SJSA1 (cell line): ENCODE measurements around the gene PAMR1. TPM values are rescaled to one million over a fixed set of nuclear protein-coding genes. Genes with fewer than 3 reads are reported as not detected.

ENCODE experiments used
- DNase-seq, 2 experiments: peaks; one replicate each; pipeline ENCODE4 v3.0.0-alpha.2; 2015 to 2020; ENCODE audit warnings: low spot score in 2 of 2, low read depth in 1 of 2
- H3K27ac ChIP-seq: fragments of 250-450 bp; sonication (Bioruptor Pico); 2 replicates; pipeline ENCODE4 v1.5.1; 2020; ENCODE audit warnings: mild to moderate bottlenecking, moderate library complexity
- H3K27me3 ChIP-seq: fragments of 250-450 bp; sonication (Bioruptor Pico); replicated peaks from 2 replicates; pipeline ENCODE4 v1.5.1; 2020; ENCODE audit warnings: mild to moderate bottlenecking, moderate library complexity
- H3K36me3 ChIP-seq: fragments of 250-450 bp; sonication (Bioruptor Pico); 2 replicates; pipeline ENCODE4 v1.5.1; 2020; ENCODE audit warnings: mild to moderate bottlenecking
- H3K4me1 ChIP-seq: fragments of 250-450 bp; sonication (Bioruptor Pico); replicated peaks from 2 replicates; pipeline ENCODE4 v1.6.1; 2021; ENCODE audit warnings: mild to moderate bottlenecking
- H3K4me3 ChIP-seq: fragments of 250-450 bp; sonication (Bioruptor Pico); 2 replicates; pipeline ENCODE4 v1.5.1; 2020; ENCODE audit warnings: mild to moderate bottlenecking
- H3K9me3 ChIP-seq: fragments of 250-450 bp; sonication (Bioruptor Pico); replicated peaks from 2 replicates; pipeline ENCODE4 v1.5.1; 2020; ENCODE audit warnings: mild to moderate bottlenecking
- total RNA-seq: library from RNA; depleted of rRNA; stranded (reverse); fragments of >200 nt; shearing (Covaris generic); gene quantifications from 2 replicates; pipeline ENCODE4 v1.2.3, GENCODE V29; 2014

Gene PAMR1
- total RNA-seq, 1 experiment from 2014 or later = 57.6 TPM

DNA sequence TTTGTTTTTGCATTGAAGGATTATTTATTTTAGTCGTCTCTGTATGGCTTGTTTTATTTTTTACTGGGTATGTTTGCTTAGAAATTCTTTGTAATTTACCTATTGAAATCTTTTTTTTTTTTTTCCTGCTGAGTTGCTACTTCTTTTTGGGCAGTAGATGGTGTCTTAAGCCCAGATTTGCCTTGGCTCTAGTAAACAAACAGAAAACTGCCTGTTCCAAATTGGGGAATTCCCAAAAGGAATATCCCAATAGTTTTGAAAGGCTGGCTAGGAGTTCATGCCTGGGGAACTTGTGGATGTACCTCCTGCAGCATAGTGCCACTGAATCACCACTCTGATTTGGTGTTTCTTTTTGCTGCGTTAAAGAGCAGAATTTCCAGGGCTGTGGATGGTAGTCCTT is 17.7 kb downstream of the PAMR1 start:
- Histone ChIP-seq H3K36me3 (0 out of 2 replicates have a peak, but pooled peaks cover 3% of the 10 kb centered on the region), H3K27ac (no peak overlapping the region), H3K4me1 (peaks cover 29% of the 10 kb centered on the region), H3K27me3 (no peaks in the 10 kb centered on the region), H3K9me3 (peaks cover 3% of the 10 kb centered on the region), H3K4me3 (no peak overlapping the region)
- no peak for DNase-seq

GRCh38 chr11:35501776-35502175 is 23.6 kb downstream of the PAMR1 start:
- H3K27me3 ChIP-seq = no peaks in the 10 kb centered on the region

DNA sequence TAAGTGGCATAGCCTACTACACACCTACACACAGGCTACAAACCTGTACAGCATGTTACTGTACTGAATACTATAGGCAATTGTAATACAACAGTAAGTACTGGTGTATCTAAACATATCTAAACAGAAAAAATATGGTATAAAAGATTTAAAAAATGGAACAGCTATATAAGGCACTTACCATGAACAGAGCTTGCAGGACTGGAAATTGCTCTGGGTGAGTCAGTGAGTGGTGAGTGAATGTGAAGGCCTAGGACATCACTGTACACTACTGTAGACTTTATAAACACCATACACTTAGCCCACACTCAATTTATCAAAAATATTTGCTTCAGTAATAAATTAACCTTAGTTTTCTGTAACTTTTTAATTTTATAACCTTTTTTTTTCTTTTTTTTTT is 24.7 kb downstream of the PAMR1 start:
- Histone ChIP-seq H3K27me3 (no peaks in the 10 kb centered on the region), H3K27ac (no peak overlapping the region), H3K9me3 (no peaks in the 10 kb centered on the region), H3K4me3 (no peak overlapping the region), H3K4me1 (no peaks in the 10 kb centered on the region), H3K36me3 (no peaks in the 10 kb centered on the region)
- DNase-seq = no peak

More at GRCh38 chr11:35501776-35502175, 23.6 kb downstream of the PAMR1 start:
- H3K36me3 ChIP-seq = no peaks in the 10 kb centered on the region
- no peaks in the 10 kb centered on the region for H3K4me1 ChIP-seq
- no peak overlapping the region for H3K4me3 ChIP-seq
- no peak for DNase-seq
- no peaks in the 10 kb centered on the region for H3K9me3 ChIP-seq
- no peak overlapping the region for H3K27ac ChIP-seq

- no peaks in the 10 kb centered on the region for H3K9me3 ChIP-seq
- no peak overlapping the region for H3K4me3 ChIP-seq
- no peaks in the 10 kb centered on the region for H3K27me3 ChIP-seq
- no peak overlapping the region for H3K27ac ChIP-seq
- peaks cover 13% of the 10 kb centered on the region for H3K4me1 ChIP-seq
- peaks cover 18% of the 10 kb centered on the region for H3K36me3 ChIP-seq
- DNase-seq = no peak
Observed at GRCh38 chr11:35496416-35496815, 29.0 kb downstream of the PAMR1 start.

- Histone ChIP-seq H3K27ac (no peak overlapping the region), H3K4me1 (peaks cover 24% of the 10 kb centered on the region), H3K36me3 (peaks cover 22% of the 10 kb centered on the region), H3K4me3 (no peak overlapping the region), H3K27me3 (no peaks in the 10 kb centered on the region), H3K9me3 (no peaks in the 10 kb centered on the region)
- DNase-seq = no peak
Observed at GRCh38 chr11:35494957-35495490, 30.4 kb downstream of the PAMR1 start.

- H3K36me3 ChIP-seq = peaks cover 30% of the 10 kb centered on the region
- H3K4me3 ChIP-seq = no peak overlapping the region
- no peaks in the 10 kb centered on the region for H3K9me3 ChIP-seq
- no peaks in the 10 kb centered on the region for H3K27me3 ChIP-seq
- DNase-seq = peak; percentile 56 to 90
- peaks cover 24% of the 10 kb centered on the region for H3K4me1 ChIP-seq
- peak overlapping the region; percentile 93 for H3K27ac ChIP-seq
Observed at GRCh38 chr11:35491231-35491871, 34.1 kb downstream of the PAMR1 start.

GRCh38 chr11:35488117-35488516 is 37.3 kb downstream of the PAMR1 start:
- DNase-seq = no peak
- Histone ChIP-seq H3K27ac (no peak overlapping the region), H3K4me1 (peaks cover 44% of the 10 kb centered on the region), H3K4me3 (no peak overlapping the region), H3K9me3 (no peaks in the 10 kb centered on the region), H3K36me3 (peaks cover 24% of the 10 kb centered on the region), H3K27me3 (no peaks in the 10 kb centered on the region)

DNA sequence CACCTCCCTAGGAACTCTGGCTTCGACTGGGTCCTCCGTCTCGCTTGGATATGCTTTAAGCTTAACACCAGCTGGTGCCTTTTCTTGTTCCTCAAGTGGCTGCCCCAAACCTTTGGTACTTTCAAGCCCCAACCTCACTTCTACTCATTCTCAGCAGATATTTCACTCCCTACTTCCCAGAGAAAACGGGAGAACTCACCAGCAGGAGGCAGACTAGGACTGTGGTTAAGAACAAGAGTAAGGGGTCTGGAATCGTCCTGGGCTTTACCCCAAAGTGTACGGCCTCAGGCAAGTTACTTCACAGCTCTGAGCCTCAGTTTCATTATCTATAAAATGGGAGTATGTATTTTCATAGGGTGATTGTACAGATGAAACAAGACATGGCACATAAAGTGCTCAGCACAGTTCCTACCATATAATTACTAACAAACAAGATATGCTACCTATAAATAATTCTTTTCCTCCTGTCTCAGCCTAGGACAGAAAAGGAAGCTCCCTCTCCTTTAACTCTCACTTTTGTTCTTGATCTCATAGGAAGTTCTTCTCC is 37.8 kb downstream of the PAMR1 start:
- H3K4me3 ChIP-seq = no peak overlapping the region
- H3K36me3 ChIP-seq = peaks cover 19% of the 10 kb centered on the region
- 0 out of 2 replicates have a peak, but pooled peaks cover 3% of the 10 kb centered on the region for H3K9me3 ChIP-seq
- peaks cover 45% of the 10 kb centered on the region for H3K4me1 ChIP-seq
- no peaks in the 10 kb centered on the region for H3K27me3 ChIP-seq
- DNase-seq = peak; percentile 63 to 64
- H3K27ac ChIP-seq = no peak overlapping the region

DNA sequence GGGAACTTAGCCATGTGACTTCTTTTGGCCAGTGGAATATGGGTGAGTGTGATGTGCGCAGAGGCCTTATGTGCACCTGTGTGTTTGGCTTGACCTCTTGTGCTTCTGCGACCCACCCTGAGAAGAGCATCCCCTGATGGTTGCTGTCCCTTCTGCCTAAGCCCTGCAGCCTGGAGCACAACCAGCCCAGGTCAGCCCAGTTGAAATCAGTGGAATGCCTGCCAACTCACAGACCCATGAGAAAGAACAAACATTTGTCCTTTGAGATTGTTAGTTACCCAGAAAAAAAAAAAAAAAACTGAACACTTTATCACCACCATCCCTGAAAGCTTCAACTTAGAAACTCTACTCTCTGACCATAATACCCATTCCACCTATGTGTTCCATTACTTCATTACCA is 38.5 kb downstream of the PAMR1 start:
- Histone ChIP-seq H3K27me3 (no peaks in the 10 kb centered on the region), H3K4me1 (peaks cover 38% of the 10 kb centered on the region), H3K27ac (no peak overlapping the region), H3K4me3 (no peak overlapping the region), H3K9me3 (0 out of 2 replicates have a peak, but pooled peaks cover 3% of the 10 kb centered on the region), H3K36me3 (peaks cover 12% of the 10 kb centered on the region)
- DNase-seq = no peak

GRCh38 chr11:35486446-35486845 is 39.0 kb downstream of the PAMR1 start:
- Histone ChIP-seq H3K9me3 (0 out of 2 replicates have a peak, but pooled peaks cover 3% of the 10 kb centered on the region), H3K4me3 (no peak overlapping the region), H3K27me3 (no peaks in the 10 kb centered on the region), H3K4me1 (peaks cover 34% of the 10 kb centered on the region), H3K27ac (no peak overlapping the region), H3K36me3 (peaks cover 12% of the 10 kb centered on the region)
- no peak for DNase-seq

DNA sequence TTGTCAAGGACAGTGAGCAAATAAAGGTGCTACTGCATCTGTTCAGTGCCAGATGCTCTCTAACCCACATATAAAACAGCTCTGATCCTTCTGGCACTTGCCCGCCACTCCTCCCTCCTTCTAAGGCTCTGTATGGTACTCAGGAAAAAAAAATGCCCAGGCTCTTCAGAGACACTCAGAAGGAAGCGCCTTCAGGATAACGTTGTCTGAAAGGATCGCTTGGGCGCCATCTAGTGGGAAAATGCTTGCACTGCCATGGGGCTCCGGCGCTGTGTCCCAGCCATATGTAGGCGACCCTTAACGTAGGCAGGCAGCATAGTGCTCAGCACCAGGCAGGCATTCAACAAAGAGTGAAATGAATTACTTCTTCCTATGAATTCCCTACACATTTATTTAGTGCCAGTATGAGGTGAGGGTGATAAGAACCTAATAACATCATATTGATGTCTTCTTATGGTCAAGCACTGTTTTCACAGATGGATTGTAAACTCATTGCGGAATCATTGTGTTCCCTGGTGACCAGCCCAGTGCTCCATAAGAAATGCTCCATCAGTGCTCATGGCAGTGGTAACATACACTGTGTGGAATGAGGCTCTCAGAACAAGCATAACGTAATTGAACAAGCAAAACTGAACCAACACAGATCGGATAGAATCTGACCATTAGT is 39.6 kb downstream of the PAMR1 start:
- no peaks in the 10 kb centered on the region for H3K27me3 ChIP-seq
- H3K4me3 ChIP-seq = no peak overlapping the region
- peaks cover 12% of the 10 kb centered on the region for H3K36me3 ChIP-seq
- no peak overlapping the region for H3K27ac ChIP-seq
- H3K9me3 ChIP-seq = 0 out of 2 replicates have a peak, but pooled peaks cover 3% of the 10 kb centered on the region
- DNase-seq = peak; percentile 69 to 80
- H3K4me1 ChIP-seq = peaks cover 29% of the 10 kb centered on the region

DNA sequence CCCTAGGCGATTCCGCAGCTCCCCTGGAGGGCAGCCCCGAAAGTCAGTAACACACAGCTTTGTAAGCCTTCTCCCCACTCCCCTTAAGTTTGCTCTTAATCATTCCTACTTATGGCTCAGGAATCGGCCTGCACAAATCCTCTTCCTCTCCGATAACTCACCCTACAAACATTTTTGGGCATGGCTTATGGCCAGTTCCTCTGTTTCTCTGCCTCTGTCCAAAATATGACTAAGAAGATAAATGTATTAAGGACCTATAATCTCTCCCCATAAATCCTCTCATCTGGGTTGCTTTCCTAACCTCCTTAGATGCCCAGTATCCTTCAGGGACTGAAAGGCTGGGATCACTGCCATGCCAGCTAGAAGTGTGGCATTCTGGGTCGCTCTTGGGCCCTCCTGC is 41.0 kb downstream of the PAMR1 start:
- peaks cover 4% of the 10 kb centered on the region for H3K36me3 ChIP-seq
- H3K27ac ChIP-seq = peak overlapping the region; percentile 67; the same call in 1 of the 2 replicates
- no peak overlapping the region for H3K4me3 ChIP-seq
- no peak for DNase-seq
- peaks cover 23% of the 10 kb centered on the region for H3K4me1 ChIP-seq
- no peaks in the 10 kb centered on the region for H3K27me3 ChIP-seq
- 0 out of 2 replicates have a peak, but pooled peaks cover 3% of the 10 kb centered on the region for H3K9me3 ChIP-seq

DNA sequence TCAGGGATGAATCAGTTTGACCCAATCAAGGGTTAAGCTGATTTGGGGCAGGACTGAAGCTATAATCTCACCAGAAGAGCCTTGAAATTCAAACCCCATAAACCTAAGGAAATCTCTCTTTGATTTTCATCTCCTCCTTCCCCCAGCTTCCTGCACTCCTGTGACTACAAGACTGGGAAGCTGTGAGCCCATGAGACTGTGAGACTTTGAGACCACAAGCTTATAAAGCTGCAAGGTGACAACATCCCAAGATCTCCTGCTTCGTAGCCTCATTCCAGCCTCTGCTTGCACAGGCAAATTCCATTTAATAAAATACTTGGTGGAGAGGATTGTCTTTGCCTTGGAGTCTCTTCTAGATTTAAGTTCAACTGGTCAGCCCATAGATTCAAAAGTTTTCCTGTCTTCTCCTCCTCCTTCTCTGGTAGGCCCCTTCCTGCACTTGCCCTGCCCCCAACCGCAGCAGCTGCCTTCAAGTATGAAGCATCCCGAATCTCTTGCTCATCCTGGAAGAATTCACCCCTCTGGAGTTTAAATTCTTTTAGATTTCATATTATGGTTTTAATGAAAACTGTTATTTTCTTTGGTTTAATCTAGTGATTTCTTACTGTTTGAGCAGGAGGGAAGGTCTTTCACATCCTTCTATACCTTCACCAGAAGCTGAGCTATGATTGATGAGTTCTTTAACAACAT is 42.1 kb downstream of the PAMR1 start:
- Histone ChIP-seq H3K27ac (peak overlapping the region; percentile 67), H3K4me1 (peaks cover 23% of the 10 kb centered on the region), H3K4me3 (no peak overlapping the region), H3K27me3 (no peaks in the 10 kb centered on the region), H3K9me3 (0 out of 2 replicates have a peak, but pooled peaks cover 3% of the 10 kb centered on the region), H3K36me3 (peaks cover 4% of the 10 kb centered on the region; the same call in 1 of the 2 replicates)
- DNase-seq = peak; percentile 39 to 71
